ENCODE measurements around the gene STAT5B.

STAT5B gene

DNA sequence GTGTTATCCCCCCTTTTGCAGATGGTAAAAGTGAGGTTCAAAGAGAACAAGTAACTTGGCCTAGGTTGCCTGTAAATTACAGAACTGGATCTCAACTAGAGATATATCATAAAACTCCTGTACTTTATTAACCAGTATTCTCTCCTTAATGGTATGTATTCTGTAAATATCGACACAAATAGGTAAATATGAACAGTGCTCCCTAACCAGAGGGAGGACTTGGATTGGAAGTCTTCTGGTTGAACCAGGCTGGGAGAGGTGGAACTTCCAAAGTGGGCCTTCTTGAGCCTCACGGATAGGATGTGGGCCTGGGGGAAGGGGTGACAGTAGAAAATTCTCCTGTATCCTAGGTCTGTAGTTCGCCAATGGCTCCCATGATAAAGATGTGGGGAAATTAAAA is 19.8 kb upstream of the STAT5B start:
- H3K4me3 ChIP-seq (ENCODE audit: insufficient read depth, low read length, poor library complexity, severe bottlenecking), result no peak overlapping the region
- no peaks in the 10 kb centered on the region for H3K9me3 ChIP-seq (ENCODE audit: insufficient read depth, low read length)
- H3K4me2 ChIP-seq (ENCODE audit: low read depth, low read length, poor library complexity, severe bottlenecking), result no peak overlapping the region
- H3K27ac ChIP-seq (ENCODE audit: low read depth, low read length), result no peak overlapping the region
- no peaks in the 10 kb centered on the region for H3K36me3 ChIP-seq (ENCODE audit: low read length)
- no peak overlapping the region for H2AFZ ChIP-seq (ENCODE audit: low read depth, low read length, severe bottlenecking)
- no peaks in the 10 kb centered on the region for H3K9me2 ChIP-seq (replicated peaks; ENCODE audit: insufficient read depth, low read length)
- H3K9ac ChIP-seq (ENCODE audit: low read length), result no peak overlapping the region
- no peaks in the 10 kb centered on the region for H3K79me2 ChIP-seq (ENCODE audit: insufficient read depth, low read length)
- no peaks in the 10 kb centered on the region for H3F3A ChIP-seq (ENCODE audit: insufficient read depth)
- no peaks in the 10 kb centered on the region for H4K20me1 ChIP-seq (ENCODE audit: low read depth, low read length)
- no peaks in the 10 kb centered on the region for H3K27me3 ChIP-seq (ENCODE audit: low read length)
- TF ChIP-seq EZH2phosphoT487 (conservative IDR thresholded peaks at IDR 0.05; ENCODE audit: low read length), result no peak
- TF ChIP-seq, protein P1, sequence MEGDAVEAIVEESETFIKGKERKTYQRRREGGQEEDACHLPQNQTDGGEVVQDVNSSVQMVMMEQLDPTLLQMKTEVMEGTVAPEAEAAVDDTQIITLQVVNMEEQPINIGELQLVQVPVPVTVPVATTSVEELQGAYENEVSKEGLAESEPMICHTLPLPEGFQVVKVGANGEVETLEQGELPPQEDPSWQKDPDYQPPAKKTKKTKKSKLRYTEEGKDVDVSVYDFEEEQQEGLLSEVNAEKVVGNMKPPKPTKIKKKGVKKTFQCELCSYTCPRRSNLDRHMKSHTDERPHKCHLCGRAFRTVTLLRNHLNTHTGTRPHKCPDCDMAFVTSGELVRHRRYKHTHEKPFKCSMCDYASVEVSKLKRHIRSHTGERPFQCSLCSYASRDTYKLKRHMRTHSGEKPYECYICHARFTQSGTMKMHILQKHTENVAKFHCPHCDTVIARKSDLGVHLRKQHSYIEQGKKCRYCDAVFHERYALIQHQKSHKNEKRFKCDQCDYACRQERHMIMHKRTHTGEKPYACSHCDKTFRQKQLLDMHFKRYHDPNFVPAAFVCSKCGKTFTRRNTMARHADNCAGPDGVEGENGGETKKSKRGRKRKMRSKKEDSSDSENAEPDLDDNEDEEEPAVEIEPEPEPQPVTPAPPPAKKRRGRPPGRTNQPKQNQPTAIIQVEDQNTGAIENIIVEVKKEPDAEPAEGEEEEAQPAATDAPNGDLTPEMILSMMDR (IDR thresholded peaks at IDR 0.05; ENCODE audit: insufficient read depth, low read length, poor library complexity, severe bottlenecking), result no peak

DNA sequence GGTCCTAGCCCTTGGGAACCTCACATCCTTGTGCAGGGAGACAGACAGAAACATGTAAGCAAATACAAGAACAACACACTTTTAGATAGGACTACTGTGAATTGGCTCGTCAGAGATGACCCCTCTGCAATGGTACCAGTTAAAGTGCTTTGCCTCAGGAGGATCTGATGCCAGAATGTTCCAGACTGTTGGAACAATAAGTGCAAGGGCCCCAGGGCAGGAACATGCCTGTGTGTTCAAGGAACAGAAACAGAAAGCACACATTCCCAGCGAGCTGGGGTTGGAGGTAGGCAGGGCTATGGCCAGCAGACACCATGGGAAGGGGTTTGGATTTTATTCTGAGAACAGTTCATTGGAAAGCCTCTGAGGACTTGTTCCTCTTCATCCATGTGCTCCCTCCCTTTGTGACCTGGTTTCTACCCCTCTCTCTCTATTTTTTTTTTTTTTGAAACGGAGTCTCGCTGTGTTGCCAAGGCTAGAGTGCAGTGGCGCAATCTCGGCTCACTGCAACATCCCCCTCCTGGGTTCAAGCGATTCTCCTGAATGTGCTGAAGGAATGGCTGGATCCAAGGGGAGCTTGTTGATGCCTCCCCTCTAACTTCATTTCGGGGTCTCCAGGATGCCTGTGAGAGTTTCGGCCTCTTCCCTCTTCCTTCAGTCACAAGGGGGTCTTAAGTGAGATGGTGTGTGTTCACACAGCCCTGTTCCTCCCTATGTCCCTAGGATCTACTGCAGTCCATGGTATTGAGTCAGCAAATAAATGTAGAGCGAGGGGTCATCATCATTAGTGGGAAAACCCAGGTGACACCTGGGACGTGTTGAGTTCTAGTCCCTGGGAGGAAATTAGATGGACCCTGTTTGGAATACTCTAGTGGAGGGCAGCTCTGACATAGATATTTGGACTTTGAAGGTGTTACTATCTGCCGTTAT is 18.5 kb upstream of the STAT5B start:
- no peak overlapping the region for H3K4me2 ChIP-seq (ENCODE audit: low read depth, low read length, poor library complexity, severe bottlenecking)
- H3F3A ChIP-seq (ENCODE audit: insufficient read depth), result no peaks in the 10 kb centered on the region
- H3K79me2 ChIP-seq (ENCODE audit: insufficient read depth, low read length), result no peaks in the 10 kb centered on the region
- H2AFZ ChIP-seq (ENCODE audit: low read depth, low read length, severe bottlenecking), result no peak overlapping the region
- H3K36me3 ChIP-seq (ENCODE audit: low read length), result no peaks in the 10 kb centered on the region
- no peaks in the 10 kb centered on the region for H3K27me3 ChIP-seq (ENCODE audit: low read length)
- no peaks in the 10 kb centered on the region for H4K20me1 ChIP-seq (ENCODE audit: low read depth, low read length)
- no peaks in the 10 kb centered on the region for H3K9me3 ChIP-seq (ENCODE audit: insufficient read depth, low read length)
- H3K9me2 ChIP-seq (replicated peaks; ENCODE audit: insufficient read depth, low read length), result no peaks in the 10 kb centered on the region
- TF ChIP-seq, protein P1 (IDR thresholded peaks at IDR 0.05; ENCODE audit: insufficient read depth, low read length, poor library complexity, severe bottlenecking), result no peak
- no peak for TF ChIP-seq EZH2phosphoT487 (conservative IDR thresholded peaks at IDR 0.05; ENCODE audit: low read length)
- no peak overlapping the region for H3K27ac ChIP-seq (ENCODE audit: low read depth, low read length)
- no peak overlapping the region for H3K4me3 ChIP-seq (ENCODE audit: insufficient read depth, low read length, poor library complexity, severe bottlenecking)
- no peak overlapping the region for H3K9ac ChIP-seq (ENCODE audit: low read length)

DNA sequence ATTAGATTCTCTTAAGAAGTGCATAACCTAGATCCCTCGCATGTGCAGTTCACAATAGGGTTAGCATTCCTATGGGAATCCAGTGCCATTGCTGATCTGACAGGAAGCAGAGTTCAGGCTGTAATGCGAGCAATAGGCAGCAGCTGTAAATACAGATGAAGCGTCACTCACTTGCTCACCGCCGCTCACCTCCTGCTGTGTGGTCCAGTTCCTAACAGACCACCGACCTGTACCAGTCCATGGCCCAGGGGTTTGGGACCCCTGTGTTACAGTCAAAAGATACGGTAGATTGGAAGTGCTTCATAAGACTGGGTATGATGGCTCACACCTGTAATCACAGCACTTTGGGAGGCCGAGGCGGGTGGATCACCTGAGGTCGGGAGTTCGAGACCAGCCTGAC is 14.9 kb upstream of the STAT5B start:
- Histone ChIP-seq H3K9me2 (replicated peaks; ENCODE audit: insufficient read depth, low read length) (no peaks in the 10 kb centered on the region), H3K27me3 (ENCODE audit: low read length) (no peaks in the 10 kb centered on the region), H2AFZ (ENCODE audit: low read depth, low read length, severe bottlenecking) (no peak overlapping the region), H3K36me3 (ENCODE audit: low read length) (no peaks in the 10 kb centered on the region), H3K4me3 (ENCODE audit: insufficient read depth, low read length, poor library complexity, severe bottlenecking) (no peak overlapping the region), H3K4me2 (ENCODE audit: low read depth, low read length, poor library complexity, severe bottlenecking) (no peak overlapping the region), H3K27ac (ENCODE audit: low read depth, low read length) (no peak overlapping the region), H3K79me2 (ENCODE audit: insufficient read depth, low read length) (no peaks in the 10 kb centered on the region), H3K9ac (ENCODE audit: low read length) (no peak overlapping the region), H3F3A (ENCODE audit: insufficient read depth) (no peaks in the 10 kb centered on the region), H3K9me3 (ENCODE audit: insufficient read depth, low read length) (no peaks in the 10 kb centered on the region), H4K20me1 (ENCODE audit: low read depth, low read length) (no peaks in the 10 kb centered on the region)
- no peak for TF ChIP-seq EZH2phosphoT487 (conservative IDR thresholded peaks at IDR 0.05; ENCODE audit: low read length)
- TF ChIP-seq, protein P1 (IDR thresholded peaks at IDR 0.05; ENCODE audit: insufficient read depth, low read length, poor library complexity, severe bottlenecking), result no peak
